Neuronal stem cell (in vitro differentiated cells): ENCODE measurements around the gene ADAMTS15.
A peak's percentile ranks its signal among the peaks of the same experiment; 100 is the strongest.

Source experiments
- DNase-seq: peaks from one replicate; pipeline ENCODE4 v3.0.0-alpha.2; 2013; ENCODE audit warnings: low spot score
- H2AFZ ChIP-seq: one replicate; pipeline ENCODE4 v1.6.1; 2013; ENCODE audit warnings: mild to moderate bottlenecking, low read length, inconsistent platforms
- H2AK5ac ChIP-seq: 2 replicates; pipeline ENCODE4 v1.6.1; 2013; ENCODE audit warnings: low read depth, mild to moderate bottlenecking, inconsistent platforms, low read length, moderate library complexity, mixed read lengths
- H2BK120ac ChIP-seq: 2 replicates; pipeline ENCODE4 v1.6.1; 2013; ENCODE audit warnings: low read depth, mild to moderate bottlenecking, inconsistent platforms, low read length, moderate library complexity, mixed read lengths
- H2BK12ac ChIP-seq: one replicate; pipeline ENCODE4 v1.6.1; 2013; ENCODE audit warnings: low read length, inconsistent platforms
- H2BK15ac ChIP-seq: 2 replicates; pipeline ENCODE4 v1.6.1; 2013; ENCODE audit warnings: mild to moderate bottlenecking, low read length, inconsistent platforms, mixed read lengths
- H2BK5ac ChIP-seq: one replicate; pipeline ENCODE4 v1.6.1; 2013; ENCODE audit warnings: inconsistent platforms, mild to moderate bottlenecking, low read length, moderate library complexity
- H3K14ac ChIP-seq: one replicate; pipeline ENCODE4 v1.6.1; 2013; ENCODE audit warnings: low read length, inconsistent platforms
- H3K18ac ChIP-seq: 2 replicates; pipeline ENCODE4 v1.6.1; 2013; ENCODE audit warnings: low read length, inconsistent platforms
- H3K23ac ChIP-seq: 2 replicates; pipeline ENCODE4 v1.6.1; 2013; ENCODE audit warnings: low read depth, mild to moderate bottlenecking, mixed read lengths, low read length, inconsistent platforms; ENCODE audit not compliant: poor library complexity
- H3K27ac ChIP-seq: replicated peaks from 3 replicates; pipeline ENCODE4 v1.5.1; 2013; ENCODE audit warnings: low read length, inconsistent platforms
- H3K27me3 ChIP-seq, 3 experiments: 2 replicates each; pipeline ENCODE4 v1.6.1; 2013; ENCODE audit warnings: low read length in 3 of 3, mild to moderate bottlenecking in 2 of 3, inconsistent platforms in 1 of 3, low read depth in 1 of 3, mixed read lengths in 1 of 3, moderate library complexity in 1 of 3; ENCODE audit not compliant: control insufficient read depth in 3 of 3, insufficient read depth in 3 of 3
- H3K36me3 ChIP-seq, 2 donors: replicated peaks in 1 of 2; 2 replicates each; pipeline ENCODE4 v1.6.1; 2013; ENCODE audit warnings: low read length in 2 of 2; ENCODE audit not compliant: control insufficient read depth in 2 of 2, insufficient read depth in 2 of 2
- H3K4ac ChIP-seq: 2 replicates; pipeline ENCODE4 v1.6.1; 2013; ENCODE audit warnings: inconsistent platforms, mild to moderate bottlenecking, low read length, moderate library complexity
- H3K4me1 ChIP-seq, 2 donors: 1 replicate in 1 of 2; 2 replicates in 1 of 2; pipeline ENCODE4 v1.6.1; 2013; ENCODE audit warnings: low read length in 2 of 2, low read depth in 1 of 2; ENCODE audit not compliant: control insufficient read depth in 2 of 2, insufficient read depth in 1 of 2
- H3K4me2 ChIP-seq: one replicate; pipeline ENCODE4 v1.6.1; 2013; ENCODE audit warnings: mild to moderate bottlenecking, low read length, inconsistent platforms; ENCODE audit not compliant: insufficient read depth, poor library complexity, severe bottlenecking
- H3K4me3 ChIP-seq, 2 donors: 2 replicates each; pipeline ENCODE4 v1.5.1; 2013; ENCODE audit warnings: low read length in 2 of 2, mild to moderate bottlenecking in 2 of 2, inconsistent platforms in 1 of 2, moderate library complexity in 1 of 2
- H3K79me1 ChIP-seq: one replicate; pipeline ENCODE4 v1.6.1; 2013; ENCODE audit warnings: low read depth, mild to moderate bottlenecking, inconsistent platforms, low read length, moderate library complexity
- H3K9ac ChIP-seq: one replicate; pipeline ENCODE4 v1.6.1; 2013; ENCODE audit warnings: mild to moderate bottlenecking, low read depth, low read length, inconsistent platforms; ENCODE audit not compliant: poor library complexity
- H3K9me3 ChIP-seq, 2 donors: replicated peaks in 1 of 2; 2 replicates each; pipeline versions ENCODE3 to v1.6.1; 2013; ENCODE audit warnings: low read length in 2 of 2, mild to moderate bottlenecking in 2 of 2, inconsistent platforms in 1 of 2, low read depth in 1 of 2, mixed read lengths in 1 of 2, moderate library complexity in 1 of 2; ENCODE audit not compliant: control insufficient read depth in 2 of 2, insufficient read depth in 1 of 2
- H4K8ac ChIP-seq: one replicate; pipeline ENCODE4 v1.6.1; 2013; ENCODE audit warnings: low read depth, mild to moderate bottlenecking, inconsistent platforms, low read length, moderate library complexity
- H4K91ac ChIP-seq: one replicate; pipeline ENCODE4 v1.6.1; 2013; ENCODE audit warnings: low read length, low read depth, mild to moderate bottlenecking, inconsistent platforms; ENCODE audit not compliant: poor library complexity
- WGBS, 2 donors: extraction: QIAGEN DNeasy Blood & Tissue Kit; methylation state at CpG; one replicate each; pipeline ENCODE4 v1.1.7; 2013; ENCODE audit warnings: missing lambda C conversion rate in 2 of 2, mixed read lengths in 1 of 2; ENCODE audit not compliant: insufficient read length in 2 of 2, insufficient replicate concordance in 1 of 2; ENCODE audit errors: extremely low coverage in 2 of 2; 5-methylcytosine and 5-hydroxymethylcytosine counted together

ADAMTS15 gene

GRCh38 chr11:130445788-130446187, 2.7 kb upstream of the ADAMTS15 start:
- Histone ChIP-seq H3K9ac (no peak overlapping the region), H3K14ac (no peak overlapping the region), H3K79me1 (no peaks in the 10 kb centered on the region), H2BK5ac (no peak overlapping the region), H3K4me2 (no peak overlapping the region), H4K8ac (no peak overlapping the region), H3K18ac (no peak overlapping the region), H3K4me3 (no peak overlapping the region), H3K4me1 (peaks cover 10 to 12% of the 10 kb centered on the region in 2 donors), H3K4ac (no peak overlapping the region), H2BK120ac (no peak overlapping the region), H3K36me3 (no peaks in the 10 kb centered on the region), H2AFZ (no peak overlapping the region), H2BK12ac (no peak overlapping the region), H3K9me3 (peaks cover 0 to 3% of the 10 kb centered on the region in 2 donors), H3K27ac (no peak overlapping the region), H2BK15ac (no peak overlapping the region), H4K91ac (no peak overlapping the region), H3K23ac (no peak overlapping the region), H3K27me3 (peaks cover 0 to 38% (median 18%) of the 10 kb centered on the region in 3 experiments), H2AK5ac (no peak overlapping the region)
- DNase-seq, result no peak
- no CpG with 5 or more reads among the region's 3 CpGs for WGBS, 2 donors

- Histone ChIP-seq H2BK5ac (no peak overlapping the region), H3K14ac (no peak overlapping the region), H2BK120ac (no peak overlapping the region), H3K9ac (no peak overlapping the region), H3K79me1 (no peaks in the 10 kb centered on the region), H2AFZ (peak overlapping the region; percentile 99), H3K4ac (no peak overlapping the region), H3K9me3 (no peaks in the 10 kb centered on the region), H3K27ac (no peak overlapping the region), H2BK12ac (no peak overlapping the region), H3K18ac (peak overlapping the region; percentile 20), H2BK15ac (no peak overlapping the region), H3K23ac (no peak overlapping the region), H3K36me3 (no peaks in the 10 kb centered on the region), H3K4me2 (peak overlapping the region; percentile 97), H3K4me1 (peaks cover 12 to 14% of the 10 kb centered on the region in 2 donors), H3K4me3 (peak overlapping the region; percentile 31 to 56), H4K8ac (no peak overlapping the region), H4K91ac (no peak overlapping the region), H2AK5ac (no peak overlapping the region), H3K27me3 (peaks cover 0 to 47% (median 19%) of the 10 kb centered on the region in 3 experiments)
- no peak for DNase-seq
- no CpG with 5 or more reads among the region's 11 CpGs for WGBS, 2 donors
Observed at GRCh38 chr11:130448039-130448415, 418 bp upstream of the ADAMTS15 start.

- WGBS, 2 donors, result no CpG with 5 or more reads among the region's 64 CpGs
- Histone ChIP-seq H2BK12ac (no peak overlapping the region), H4K91ac (no peak overlapping the region), H3K4ac (no peak overlapping the region), H3K79me1 (no peaks in the 10 kb centered on the region), H4K8ac (no peak overlapping the region), H3K4me1 (peaks cover 12 to 14% of the 10 kb centered on the region in 2 donors), H3K14ac (no peak overlapping the region), H3K27me3 (peaks cover 0 to 47% (median 19%) of the 10 kb centered on the region in 3 experiments), H3K4me3 (peak overlapping the region; percentile 56 to 86), H3K27ac (no peak overlapping the region), H2AFZ (peak overlapping the region; percentile 99), H3K9ac (no peak overlapping the region), H2BK5ac (no peak overlapping the region), H2BK120ac (no peak overlapping the region), H3K9me3 (no peaks in the 10 kb centered on the region), H2AK5ac (no peak overlapping the region), H3K23ac (no peak overlapping the region), H3K36me3 (no peaks in the 10 kb centered on the region), H3K18ac (peak overlapping the region; percentile 80), H3K4me2 (peak overlapping the region; percentile 97), H2BK15ac (no peak overlapping the region)
- no peak for DNase-seq
Observed at GRCh38 chr11:130449310-130449990, 1.0 kb downstream of the ADAMTS15 start.

- Histone ChIP-seq H2BK15ac (no peak overlapping the region), H2BK12ac (no peak overlapping the region), H3K9me3 (no peaks in the 10 kb centered on the region), H3K14ac (no peak overlapping the region), H2BK120ac (no peak overlapping the region), H4K8ac (no peak overlapping the region), H3K4me2 (peak overlapping the region; percentile 97), H2BK5ac (no peak overlapping the region), H3K4ac (no peak overlapping the region), H3K9ac (no peak overlapping the region), H3K4me3 (peak overlapping the region; percentile 56 to 86), H3K4me1 (peaks cover 12 to 14% of the 10 kb centered on the region in 2 donors), H3K23ac (no peak overlapping the region), H4K91ac (no peak overlapping the region), H3K79me1 (no peaks in the 10 kb centered on the region), H3K36me3 (no peaks in the 10 kb centered on the region), H3K27me3 (peaks cover 0 to 47% (median 21%) of the 10 kb centered on the region in 3 experiments), H2AK5ac (no peak overlapping the region), H3K18ac (peak overlapping the region; percentile 53), H3K27ac (no peak overlapping the region), H2AFZ (peak overlapping the region; percentile 99)
- DNase-seq, result no peak
- WGBS, 2 donors, result no CpG with 5 or more reads among the region's 34 CpGs
Observed at GRCh38 chr11:130449996-130450769, 1.7 kb downstream of the ADAMTS15 start.
